GM12872 (cell line): Measurements from ENCODE around the gene ACOT13.

Source experiments
- CTCF ChIP-seq: IDR thresholded peaks from 3 replicates; pipeline ENCODE4 v1.5.1; 2011; ENCODE audit warnings: low read depth, mild to moderate bottlenecking, low read length, moderate library complexity; ENCODE audit not compliant: insufficient read depth

ACOT13 gene

GRCh38 chr6:24650365-24650764, 16.5 kb upstream of the ACOT13 start:
- no peak for TF ChIP-seq CTCF

GRCh38 chr6:24655215-24655614, 11.7 kb upstream of the ACOT13 start:
- no peak for TF ChIP-seq CTCF

- no peak for TF ChIP-seq CTCF
Measured at GRCh38 chr6:24658573-24659560, 8.0 kb upstream of the ACOT13 start.

- TF ChIP-seq CTCF = no peak
Measured at GRCh38 chr6:24659561-24659960, 7.3 kb upstream of the ACOT13 start.

- no peak for TF ChIP-seq CTCF
Measured at GRCh38 chr6:24660105-24660504, 6.8 kb upstream of the ACOT13 start.

- TF ChIP-seq CTCF = no peak
Measured at GRCh38 chr6:24662236-24662635, 4.6 kb upstream of the ACOT13 start.

- no peak for TF ChIP-seq CTCF
Measured at GRCh38 chr6:24663189-24663588, 3.7 kb upstream of the ACOT13 start.
